ENCODE data around the gene KCP.

DNA sequence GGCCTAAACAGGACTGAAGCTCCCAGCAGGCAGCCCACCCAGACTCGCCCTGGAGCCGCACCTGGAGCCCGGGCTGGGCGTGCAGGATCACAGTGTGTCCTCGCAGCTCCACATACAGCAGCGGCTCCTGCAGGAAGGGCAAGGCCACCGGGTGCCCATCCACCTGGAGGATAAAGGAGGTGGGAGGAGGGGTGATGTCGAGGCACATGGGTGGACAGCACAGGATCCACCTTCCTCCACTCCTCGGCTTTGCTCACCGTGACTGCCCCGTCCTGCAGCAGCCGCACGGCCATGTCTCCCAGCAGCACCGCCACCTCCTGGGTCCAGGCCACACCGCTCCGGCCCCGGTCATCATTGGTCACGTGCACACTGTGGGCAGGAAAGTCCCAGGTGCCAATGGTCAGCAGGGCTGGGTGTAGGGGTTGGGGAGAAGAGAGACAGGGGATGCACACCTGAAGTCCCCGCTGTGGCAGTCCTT is 31.0 kb downstream of the KCP start:
- no peak for TF ChIP-seq EZH2 (IDR thresholded peaks at IDR 0.05; ENCODE audit: borderline replicate concordance, insufficient read depth, low read length, poor library complexity, severe bottlenecking)
- TF ChIP-seq, protein P1, sequence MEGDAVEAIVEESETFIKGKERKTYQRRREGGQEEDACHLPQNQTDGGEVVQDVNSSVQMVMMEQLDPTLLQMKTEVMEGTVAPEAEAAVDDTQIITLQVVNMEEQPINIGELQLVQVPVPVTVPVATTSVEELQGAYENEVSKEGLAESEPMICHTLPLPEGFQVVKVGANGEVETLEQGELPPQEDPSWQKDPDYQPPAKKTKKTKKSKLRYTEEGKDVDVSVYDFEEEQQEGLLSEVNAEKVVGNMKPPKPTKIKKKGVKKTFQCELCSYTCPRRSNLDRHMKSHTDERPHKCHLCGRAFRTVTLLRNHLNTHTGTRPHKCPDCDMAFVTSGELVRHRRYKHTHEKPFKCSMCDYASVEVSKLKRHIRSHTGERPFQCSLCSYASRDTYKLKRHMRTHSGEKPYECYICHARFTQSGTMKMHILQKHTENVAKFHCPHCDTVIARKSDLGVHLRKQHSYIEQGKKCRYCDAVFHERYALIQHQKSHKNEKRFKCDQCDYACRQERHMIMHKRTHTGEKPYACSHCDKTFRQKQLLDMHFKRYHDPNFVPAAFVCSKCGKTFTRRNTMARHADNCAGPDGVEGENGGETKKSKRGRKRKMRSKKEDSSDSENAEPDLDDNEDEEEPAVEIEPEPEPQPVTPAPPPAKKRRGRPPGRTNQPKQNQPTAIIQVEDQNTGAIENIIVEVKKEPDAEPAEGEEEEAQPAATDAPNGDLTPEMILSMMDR (IDR thresholded peaks at IDR 0.05; ENCODE audit: poor library complexity, severe bottlenecking): no peak
- TF ChIP-seq, protein P2, sequence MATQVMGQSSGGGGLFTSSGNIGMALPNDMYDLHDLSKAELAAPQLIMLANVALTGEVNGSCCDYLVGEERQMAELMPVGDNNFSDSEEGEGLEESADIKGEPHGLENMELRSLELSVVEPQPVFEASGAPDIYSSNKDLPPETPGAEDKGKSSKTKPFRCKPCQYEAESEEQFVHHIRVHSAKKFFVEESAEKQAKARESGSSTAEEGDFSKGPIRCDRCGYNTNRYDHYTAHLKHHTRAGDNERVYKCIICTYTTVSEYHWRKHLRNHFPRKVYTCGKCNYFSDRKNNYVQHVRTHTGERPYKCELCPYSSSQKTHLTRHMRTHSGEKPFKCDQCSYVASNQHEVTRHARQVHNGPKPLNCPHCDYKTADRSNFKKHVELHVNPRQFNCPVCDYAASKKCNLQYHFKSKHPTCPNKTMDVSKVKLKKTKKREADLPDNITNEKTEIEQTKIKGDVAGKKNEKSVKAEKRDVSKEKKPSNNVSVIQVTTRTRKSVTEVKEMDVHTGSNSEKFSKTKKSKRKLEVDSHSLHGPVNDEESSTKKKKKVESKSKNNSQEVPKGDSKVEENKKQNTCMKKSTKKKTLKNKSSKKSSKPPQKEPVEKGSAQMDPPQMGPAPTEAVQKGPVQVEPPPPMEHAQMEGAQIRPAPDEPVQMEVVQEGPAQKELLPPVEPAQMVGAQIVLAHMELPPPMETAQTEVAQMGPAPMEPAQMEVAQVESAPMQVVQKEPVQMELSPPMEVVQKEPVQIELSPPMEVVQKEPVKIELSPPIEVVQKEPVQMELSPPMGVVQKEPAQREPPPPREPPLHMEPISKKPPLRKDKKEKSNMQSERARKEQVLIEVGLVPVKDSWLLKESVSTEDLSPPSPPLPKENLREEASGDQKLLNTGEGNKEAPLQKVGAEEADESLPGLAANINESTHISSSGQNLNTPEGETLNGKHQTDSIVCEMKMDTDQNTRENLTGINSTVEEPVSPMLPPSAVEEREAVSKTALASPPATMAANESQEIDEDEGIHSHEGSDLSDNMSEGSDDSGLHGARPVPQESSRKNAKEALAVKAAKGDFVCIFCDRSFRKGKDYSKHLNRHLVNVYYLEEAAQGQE (IDR thresholded peaks at IDR 0.05; ENCODE audit: borderline replicate concordance): no peak
- TF ChIP-seq MXI1 (conservative IDR thresholded peaks at IDR 0.05; ENCODE audit: poor library complexity, severe bottlenecking): no peak
- TF ChIP-seq EP300 (conservative IDR thresholded peaks at IDR 0.05; ENCODE audit: poor library complexity, severe bottlenecking): no peak
- TF ChIP-seq RAD21 (conservative IDR thresholded peaks at IDR 0.05): no peak
- no peak for TF ChIP-seq TAF1 (IDR thresholded peaks at IDR 0.05; ENCODE audit: low read depth)
- TF ChIP-seq POLR2AphosphoS5 (IDR thresholded peaks at IDR 0.05): no peak
